ENCODE measurements around the gene ANKRD12. TPM values are rescaled to one million over a fixed set of nuclear protein-coding genes. Genes with fewer than 3 reads are reported as not detected.
A peak's percentile ranks its signal among the peaks of the same experiment; 100 is the strongest.

The ANKRD12 gene
- total RNA-seq, 1 experiment from 2014 or later: 30.7 TPM

GRCh38 chr18:9130806-9131205 lies 5.8 kb upstream of the ANKRD12 start:
- in situ Hi-C loops (cut with HindIII; ENCODE audit: low pct_unique_long_range_greater_than_20kb, low sequenced_read_pairs) (no loop called here), intact Hi-C loops (cut with micrococcal nuclease; ENCODE audit: unreplicated experiment) (no loop called here)
- POLR2A ChIA-PET: no interaction called here
- H3K27ac ChIP-seq (ENCODE audit: low read length): no peak overlapping the region
- CTCF ChIA-PET: no interaction called here
- DNase-seq (ENCODE audit: low read depth, low spot score) (no peak), ATAC-seq (no peak)
- TF ChIP-seq CTCF (IDR thresholded peaks at IDR 0.05): no peak
- TF ChIP-seq REST (IDR thresholded peaks at IDR 0.05; ENCODE audit: insufficient read depth in 1 of 2, low read depth in 2 of 2, low read length in 1 of 2): no peak
- no peaks in the 10 kb centered on the region for H3K27me3 ChIP-seq (ENCODE audit: control insufficient read depth, insufficient read depth, low read length)
- H3K4me1 ChIP-seq (ENCODE audit: control insufficient read depth, insufficient read depth, low read length): peaks cover 14% of the 10 kb centered on the region; the same call in 1 of the 2 replicates
- H3K9me3 ChIP-seq (ENCODE audit: control insufficient read depth, insufficient read depth, low read depth, low read length): no peaks in the 10 kb centered on the region
- peaks cover 39% of the 10 kb centered on the region for H3K36me3 ChIP-seq (ENCODE audit: control insufficient read depth, insufficient read depth, low read length)
- H3K4me3 ChIP-seq (ENCODE audit: low read depth in 2 of 2, low read length in 2 of 2): no peak overlapping the region
- no TSS peak for BruUV-seq (replicated peaks)

- Histone ChIP-seq H3K4me3 (ENCODE audit: low read depth in 2 of 2, low read length in 2 of 2) (no peak overlapping the region), H3K27me3 (ENCODE audit: control insufficient read depth, insufficient read depth, low read length) (no peaks in the 10 kb centered on the region), H3K36me3 (ENCODE audit: control insufficient read depth, insufficient read depth, low read length) (peaks cover 25% of the 10 kb centered on the region), H3K27ac (ENCODE audit: low read length) (no peak overlapping the region), H3K9me3 (ENCODE audit: control insufficient read depth, insufficient read depth, low read depth, low read length) (no peaks in the 10 kb centered on the region), H3K4me1 (ENCODE audit: control insufficient read depth, insufficient read depth, low read length) (peaks cover 14% of the 10 kb centered on the region; the same call in 1 of the 2 replicates)
- in situ Hi-C loops (cut with HindIII; ENCODE audit: low pct_unique_long_range_greater_than_20kb, low sequenced_read_pairs) (no loop called here), intact Hi-C loops (cut with micrococcal nuclease; ENCODE audit: unreplicated experiment) (no loop called here)
- no TSS peak for BruUV-seq (replicated peaks)
- CTCF ChIA-PET: no interaction called here
- TF ChIP-seq CTCF (IDR thresholded peaks at IDR 0.05) (no peak), TCF7L2 (IDR thresholded peaks at IDR 0.05; ENCODE audit: low read depth, low read length) (no peak)
- DNase-seq (ENCODE audit: low read depth, low spot score): no peak
- POLR2A ChIA-PET: interaction anchor here (0.5 to 1.0 kb wide), 2 partner anchors 10 to 11 kb away, joined by 3 read pairs; no protein-coding TSS in a partner anchor
- ATAC-seq: no peak
Observed at GRCh38 chr18:9132628-9133027, 4.0 kb upstream of the ANKRD12 start.

GRCh38 chr18:9133225-9133624 lies 3.4 kb upstream of the ANKRD12 start:
- Histone ChIP-seq H3K36me3 (ENCODE audit: control insufficient read depth, insufficient read depth, low read length) (peaks cover 20% of the 10 kb centered on the region), H3K27me3 (ENCODE audit: control insufficient read depth, insufficient read depth, low read length) (no peaks in the 10 kb centered on the region), H3K4me1 (ENCODE audit: control insufficient read depth, insufficient read depth, low read length) (peaks cover 14% of the 10 kb centered on the region; the same call in 1 of the 2 replicates), H3K9me3 (ENCODE audit: control insufficient read depth, insufficient read depth, low read depth, low read length) (no peaks in the 10 kb centered on the region), H3K27ac (ENCODE audit: low read length) (0 out of 2 replicates have a peak overlapping the region, but pooled peaks have one; percentile 29), H3K4me3 (ENCODE audit: low read depth in 2 of 2, low read length in 2 of 2) (no peak overlapping the region)
- intact Hi-C loops (cut with micrococcal nuclease; ENCODE audit: unreplicated experiment) (no loop called here), in situ Hi-C loops (cut with HindIII; ENCODE audit: low pct_unique_long_range_greater_than_20kb, low sequenced_read_pairs) (no loop called here)
- DNase-seq (ENCODE audit: low read depth, low spot score) (no peak), ATAC-seq (no peak)
- ChIA-PET CTCF (no interaction called here), POLR2A (no interaction called here)
- TF ChIP-seq CTCF (IDR thresholded peaks at IDR 0.05) (no peak), REST (IDR thresholded peaks at IDR 0.05; ENCODE audit: insufficient read depth in 1 of 2, low read depth in 2 of 2, low read length in 1 of 2) (no peak), SIN3A (IDR thresholded peaks at IDR 0.05; ENCODE audit: borderline replicate concordance, insufficient read depth, low read depth, low read length) (no peak), TCF7L2 (IDR thresholded peaks at IDR 0.05; ENCODE audit: low read depth, low read length) (no peak), POLR2AphosphoS5 (IDR thresholded peaks at IDR 0.05; ENCODE audit: low read depth, low read length) (no peak)
- no TSS peak for BruUV-seq (replicated peaks)
